Loucy (cell line): Measurements from ENCODE around the gene DDX60.

ENCODE experiments used
- H2AFZ ChIP-seq: fragments of 200-600 bp; sonication (generic); 2 replicates; pipeline ENCODE4 v1.6.0; 2016; ENCODE audit warnings: antibody characterized with exemption, mild to moderate bottlenecking, low read length, moderate library complexity
- H3F3A ChIP-seq: fragments of 200-600 bp; 2 replicates; pipeline ENCODE4 v1.6.0; 2016; ENCODE audit warnings: antibody characterized with exemption, low read depth, mild to moderate bottlenecking
- H3K27me3 ChIP-seq: fragments of 200-600 bp; sonication (generic); 2 replicates; pipeline ENCODE4 v1.6.1; 2014; ENCODE audit warnings: low read length, mild to moderate bottlenecking; ENCODE audit not compliant: insufficient read depth, poor library complexity, severe bottlenecking
- H3K36me3 ChIP-seq: fragments of 200-600 bp; sonication (generic); 2 replicates; pipeline ENCODE4 v1.6.1; 2016; ENCODE audit warnings: low read length; ENCODE audit not compliant: insufficient read depth
- H3K4me1 ChIP-seq: fragments of 200-600 bp; sonication (generic); 2 replicates; pipeline ENCODE4 v1.5.1; 2014; ENCODE audit warnings: low read length, mild to moderate bottlenecking; ENCODE audit not compliant: insufficient read depth, poor library complexity, severe bottlenecking
- H3K4me2 ChIP-seq: fragments of 200-600 bp; sonication (generic); 2 replicates; pipeline ENCODE4 v1.6.0; 2014; ENCODE audit warnings: antibody characterized with exemption, low read length, low read depth, mild to moderate bottlenecking; ENCODE audit not compliant: poor library complexity, severe bottlenecking
- H3K4me3 ChIP-seq: fragments of 200-600 bp; sonication (generic); 2 replicates; pipeline ENCODE4 v1.5.1; 2014; ENCODE audit warnings: low read length, mild to moderate bottlenecking, mixed read lengths; ENCODE audit not compliant: poor library complexity, severe bottlenecking
- H3K79me2 ChIP-seq: fragments of 200-600 bp; sonication (generic); 2 replicates; pipeline ENCODE4 v1.6.1; 2014; ENCODE audit warnings: low read length; ENCODE audit not compliant: insufficient read depth
- H3K9ac ChIP-seq: fragments of 200-600 bp; sonication (generic); 2 replicates; pipeline ENCODE4 v1.6.0; 2014; ENCODE audit warnings: mild to moderate bottlenecking, low read depth, low read length, moderate library complexity; ENCODE audit not compliant: poor library complexity, severe bottlenecking
- H3K9me2 ChIP-seq: fragments of 200-600 bp; sonication (generic); replicated peaks from 2 replicates; pipeline ENCODE4 v1.6.1; 2016; ENCODE audit warnings: low read depth, low read length, mixed read lengths
- H3K9me3 ChIP-seq: fragments of 200-600 bp; sonication (generic); 2 replicates; pipeline ENCODE4 v1.6.1; 2014; ENCODE audit warnings: mild to moderate bottlenecking, antibody characterized with exemption, low read length, low read depth; ENCODE audit not compliant: insufficient read depth
- H4K20me1 ChIP-seq: fragments of 200-600 bp; sonication (generic); 2 replicates; pipeline ENCODE4 v1.6.0; 2014; ENCODE audit warnings: antibody characterized with exemption, low read length, mild to moderate bottlenecking; ENCODE audit not compliant: insufficient read depth, poor library complexity, severe bottlenecking
- EZH2phosphoT487 ChIP-seq: fragments of 200-600 bp; IDR thresholded peaks from 2 replicates; pipeline ENCODE4 v1.6.1; 2018; ENCODE audit warnings: antibody characterized with exemption, mild to moderate bottlenecking, moderate library complexity, borderline replicate concordance
- TF ChIP-seq, protein P1 (sequence below): fragments of 200-600 bp; sonication (generic); conservative IDR thresholded peaks from 2 replicates; pipeline ENCODE4 v1.5.1; 2014; ENCODE audit warnings: mild to moderate bottlenecking, antibody characterized with exemption, low read length

Gene DDX60

GRCh38 chr4:168240821-168241220, 77.7 kb downstream of the DDX60 start:
- Histone ChIP-seq H3K36me3 (no peaks in the 10 kb centered on the region), H4K20me1 (no peaks in the 10 kb centered on the region), H3K9me2 (no peaks in the 10 kb centered on the region), H3K4me3 (no peak overlapping the region), H2AFZ (no peak overlapping the region), H3K9me3 (peaks cover 11% of the 10 kb centered on the region; the same call in 1 of the 2 replicates), H3F3A (no peaks in the 10 kb centered on the region), H3K4me1 (no peaks in the 10 kb centered on the region), H3K79me2 (no peaks in the 10 kb centered on the region), H3K4me2 (no peak overlapping the region), H3K27me3 (no peaks in the 10 kb centered on the region), H3K9ac (no peak overlapping the region)
- TF ChIP-seq, protein P1, sequence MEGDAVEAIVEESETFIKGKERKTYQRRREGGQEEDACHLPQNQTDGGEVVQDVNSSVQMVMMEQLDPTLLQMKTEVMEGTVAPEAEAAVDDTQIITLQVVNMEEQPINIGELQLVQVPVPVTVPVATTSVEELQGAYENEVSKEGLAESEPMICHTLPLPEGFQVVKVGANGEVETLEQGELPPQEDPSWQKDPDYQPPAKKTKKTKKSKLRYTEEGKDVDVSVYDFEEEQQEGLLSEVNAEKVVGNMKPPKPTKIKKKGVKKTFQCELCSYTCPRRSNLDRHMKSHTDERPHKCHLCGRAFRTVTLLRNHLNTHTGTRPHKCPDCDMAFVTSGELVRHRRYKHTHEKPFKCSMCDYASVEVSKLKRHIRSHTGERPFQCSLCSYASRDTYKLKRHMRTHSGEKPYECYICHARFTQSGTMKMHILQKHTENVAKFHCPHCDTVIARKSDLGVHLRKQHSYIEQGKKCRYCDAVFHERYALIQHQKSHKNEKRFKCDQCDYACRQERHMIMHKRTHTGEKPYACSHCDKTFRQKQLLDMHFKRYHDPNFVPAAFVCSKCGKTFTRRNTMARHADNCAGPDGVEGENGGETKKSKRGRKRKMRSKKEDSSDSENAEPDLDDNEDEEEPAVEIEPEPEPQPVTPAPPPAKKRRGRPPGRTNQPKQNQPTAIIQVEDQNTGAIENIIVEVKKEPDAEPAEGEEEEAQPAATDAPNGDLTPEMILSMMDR: no peak
- TF ChIP-seq EZH2phosphoT487: no peak

DNA sequence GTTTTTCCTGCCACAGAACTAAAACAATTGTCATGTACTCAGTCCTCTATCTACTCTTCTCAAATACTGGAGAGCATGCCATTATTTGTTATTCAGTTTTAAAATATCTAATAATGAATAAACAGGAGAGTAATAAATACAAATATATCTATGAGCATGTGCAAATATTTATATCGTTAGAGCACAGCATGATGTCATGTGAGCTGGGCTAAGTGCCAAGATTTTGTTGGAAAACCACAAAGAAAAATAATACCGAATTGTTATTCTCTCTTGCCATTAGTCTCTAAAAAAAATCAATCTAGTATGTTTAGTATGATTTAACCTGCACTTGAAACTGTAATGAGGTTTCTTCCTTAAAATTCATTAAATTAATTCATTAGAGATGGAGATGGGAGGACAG, 97.3 kb downstream of the DDX60 start:
- Histone ChIP-seq H3K4me3 (no peak overlapping the region), H3K36me3 (no peaks in the 10 kb centered on the region), H3K4me2 (no peak overlapping the region), H3K9me3 (no peaks in the 10 kb centered on the region), H3K4me1 (no peaks in the 10 kb centered on the region), H4K20me1 (no peaks in the 10 kb centered on the region), H3K79me2 (no peaks in the 10 kb centered on the region), H2AFZ (no peak overlapping the region), H3K27me3 (no peaks in the 10 kb centered on the region), H3F3A (no peaks in the 10 kb centered on the region), H3K9ac (no peak overlapping the region), H3K9me2 (no peaks in the 10 kb centered on the region)
- TF ChIP-seq EZH2phosphoT487: no peak
- TF ChIP-seq, protein P1: no peak

- no peak overlapping the region for H3K9ac ChIP-seq
- no peaks in the 10 kb centered on the region for H3F3A ChIP-seq
- no peak overlapping the region for H3K4me2 ChIP-seq
- no peaks in the 10 kb centered on the region for H3K9me3 ChIP-seq
- TF ChIP-seq, protein P1: no peak
- TF ChIP-seq EZH2phosphoT487: no peak
- no peak overlapping the region for H2AFZ ChIP-seq
- no peaks in the 10 kb centered on the region for H3K9me2 ChIP-seq
- H3K4me1 ChIP-seq: no peaks in the 10 kb centered on the region
- no peaks in the 10 kb centered on the region for H3K27me3 ChIP-seq
- no peaks in the 10 kb centered on the region for H3K36me3 ChIP-seq
- H3K4me3 ChIP-seq: no peak overlapping the region
- no peaks in the 10 kb centered on the region for H3K79me2 ChIP-seq
- H4K20me1 ChIP-seq: no peaks in the 10 kb centered on the region
These were observed 97.7 kb downstream of the DDX60 start for GRCh38 chr4:168220893-168221292.
